NK-92 (cell line): Measurements from ENCODE around the gene BCL2L2.
A peak's percentile ranks its signal among the peaks of the same experiment; 100 is the strongest.
"Not testable (repeated sequence)": the region's sequence is repeated elsewhere in the genome, so short reads cannot be mapped to it uniquely, and the experiment has no call there.

Experiments used
- DNase-seq: peaks from one replicate; lab custom pipeline; 2025; ENCODE audit not compliant: unreplicated experiment; lab: John Stamatoyannopoulos, UW

BCL2L2 gene

GRCh38 chr14:23306412-23307145 is at the start of gene BCL2L2:
TSS of gene BCL2L2 (plus strand) at chr14:23306833. CDS start at chr14:23307768, 935 bp downstream.
- DNase-seq = no peak

GRCh38 chr14:23258256-23258655 is 48.4 kb upstream of the BCL2L2 start:
- DNase-seq = no peak

- DNase-seq = no peak
Observed at GRCh38 chr14:23259426-23259825, 47.2 kb upstream of the BCL2L2 start.

- DNase-seq = not testable (repeated sequence)
Observed at GRCh38 chr14:23260849-23261248, 45.8 kb upstream of the BCL2L2 start.

GRCh38 chr14:23269193-23269592 is 37.4 kb upstream of the BCL2L2 start:
- DNase-seq = no peak

GRCh38 chr14:23275412-23275811 is 31.2 kb upstream of the BCL2L2 start:
- no peak for DNase-seq

- DNase-seq = no peak
Observed at GRCh38 chr14:23277189-23277588, 29.4 kb upstream of the BCL2L2 start.

- not testable (repeated sequence) for DNase-seq
Observed at GRCh38 chr14:23277928-23278327, 28.7 kb upstream of the BCL2L2 start.

- no peak for DNase-seq
Observed at GRCh38 chr14:23281247-23281646, 25.4 kb upstream of the BCL2L2 start.

- DNase-seq = no peak
Observed at GRCh38 chr14:23284654-23285529, 21.7 kb upstream of the BCL2L2 start.

- no peak for DNase-seq
Observed at GRCh38 chr14:23285530-23286019, 21.1 kb upstream of the BCL2L2 start.

GRCh38 chr14:23286020-23286901 is 20.4 kb upstream of the BCL2L2 start, which contains the start of gene HOMEZ:
TSS of gene HOMEZ (minus strand) at chr14:23286132. CDS start at chr14:23285952, 180 bp downstream.
- peak; percentile 88 for DNase-seq

GRCh38 chr14:23286902-23287479 is 19.6 kb upstream of the BCL2L2 start:
- no peak for DNase-seq

GRCh38 chr14:23294734-23295561 is 11.7 kb upstream of the BCL2L2 start:
- no peak for DNase-seq

GRCh38 chr14:23296012-23296777 is 10.4 kb upstream of the BCL2L2 start:
- no peak for DNase-seq

GRCh38 chr14:23297096-23297495 is 9.5 kb upstream of the BCL2L2 start:
- DNase-seq = no peak

- DNase-seq = no peak
Observed at GRCh38 chr14:23297611-23298277, 8.9 kb upstream of the BCL2L2 start.

- no peak for DNase-seq
Observed at GRCh38 chr14:23299211-23299957, 7.2 kb upstream of the BCL2L2 start.
